HFF-Myc (cell line): ENCODE data around the gene FARP1.

Experiments
- DNase-seq: peaks from one replicate; pipeline ENCODE4 v3.0.0-alpha.2; 2011; ENCODE audit warnings: low read depth; ENCODE audit errors: extremely low read depth
- H3K4me3 ChIP-seq: replicated peaks from 2 replicates; pipeline ENCODE4 v1.5.1; 2011; ENCODE audit warnings: low read depth, mild to moderate bottlenecking, control low read depth, low read length
- TF ChIP-seq, protein P1 (sequence below): IDR thresholded peaks from 2 replicates; pipeline ENCODE4 v1.5.1; 2012; ENCODE audit warnings: mild to moderate bottlenecking, low read depth, low read length, control low read depth; ENCODE audit errors: missing control alignments

The FARP1 gene

DNA sequence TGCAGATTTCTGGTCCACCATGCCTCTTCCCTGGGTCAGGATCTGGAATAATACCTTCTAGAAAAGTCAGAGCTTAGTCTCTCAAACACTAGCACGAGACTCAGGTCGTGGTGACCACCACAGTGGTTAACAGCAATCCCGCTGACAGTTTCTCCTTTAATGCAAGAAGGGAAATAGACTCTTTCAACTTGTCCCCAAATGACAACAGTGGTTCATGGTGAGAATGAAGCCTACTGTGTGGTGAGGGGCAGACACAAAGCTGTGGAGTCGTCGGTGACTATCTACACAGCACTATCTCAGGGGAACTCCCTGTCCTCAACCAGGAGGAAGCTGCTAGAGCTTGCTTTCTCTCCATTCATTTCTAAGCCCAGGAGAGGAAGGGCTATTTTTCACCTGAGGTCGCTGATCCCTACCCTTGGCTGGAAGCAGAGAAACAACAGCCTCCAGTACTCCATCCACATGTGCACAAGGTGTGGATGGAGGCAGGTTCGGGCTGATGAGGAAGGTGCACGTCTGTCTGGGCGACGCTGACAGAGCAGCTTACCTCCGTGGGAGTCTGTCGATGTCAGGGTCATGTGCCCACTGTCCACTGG is 361.6 kb downstream of the FARP1 start:
- no peak overlapping the region for H3K4me3 ChIP-seq
- DNase-seq: no peak

More for the DNA sequence above, 361.6 kb downstream of the FARP1 start:
- TF ChIP-seq, protein P1, sequence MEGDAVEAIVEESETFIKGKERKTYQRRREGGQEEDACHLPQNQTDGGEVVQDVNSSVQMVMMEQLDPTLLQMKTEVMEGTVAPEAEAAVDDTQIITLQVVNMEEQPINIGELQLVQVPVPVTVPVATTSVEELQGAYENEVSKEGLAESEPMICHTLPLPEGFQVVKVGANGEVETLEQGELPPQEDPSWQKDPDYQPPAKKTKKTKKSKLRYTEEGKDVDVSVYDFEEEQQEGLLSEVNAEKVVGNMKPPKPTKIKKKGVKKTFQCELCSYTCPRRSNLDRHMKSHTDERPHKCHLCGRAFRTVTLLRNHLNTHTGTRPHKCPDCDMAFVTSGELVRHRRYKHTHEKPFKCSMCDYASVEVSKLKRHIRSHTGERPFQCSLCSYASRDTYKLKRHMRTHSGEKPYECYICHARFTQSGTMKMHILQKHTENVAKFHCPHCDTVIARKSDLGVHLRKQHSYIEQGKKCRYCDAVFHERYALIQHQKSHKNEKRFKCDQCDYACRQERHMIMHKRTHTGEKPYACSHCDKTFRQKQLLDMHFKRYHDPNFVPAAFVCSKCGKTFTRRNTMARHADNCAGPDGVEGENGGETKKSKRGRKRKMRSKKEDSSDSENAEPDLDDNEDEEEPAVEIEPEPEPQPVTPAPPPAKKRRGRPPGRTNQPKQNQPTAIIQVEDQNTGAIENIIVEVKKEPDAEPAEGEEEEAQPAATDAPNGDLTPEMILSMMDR: no peak
